ENCODE measurements around the gene TRERF1.
"Not testable (repeated sequence)": the region's sequence is repeated elsewhere in the genome, so short reads cannot be mapped to it uniquely, and the experiment has no call there.

The TRERF1 gene, protein sequence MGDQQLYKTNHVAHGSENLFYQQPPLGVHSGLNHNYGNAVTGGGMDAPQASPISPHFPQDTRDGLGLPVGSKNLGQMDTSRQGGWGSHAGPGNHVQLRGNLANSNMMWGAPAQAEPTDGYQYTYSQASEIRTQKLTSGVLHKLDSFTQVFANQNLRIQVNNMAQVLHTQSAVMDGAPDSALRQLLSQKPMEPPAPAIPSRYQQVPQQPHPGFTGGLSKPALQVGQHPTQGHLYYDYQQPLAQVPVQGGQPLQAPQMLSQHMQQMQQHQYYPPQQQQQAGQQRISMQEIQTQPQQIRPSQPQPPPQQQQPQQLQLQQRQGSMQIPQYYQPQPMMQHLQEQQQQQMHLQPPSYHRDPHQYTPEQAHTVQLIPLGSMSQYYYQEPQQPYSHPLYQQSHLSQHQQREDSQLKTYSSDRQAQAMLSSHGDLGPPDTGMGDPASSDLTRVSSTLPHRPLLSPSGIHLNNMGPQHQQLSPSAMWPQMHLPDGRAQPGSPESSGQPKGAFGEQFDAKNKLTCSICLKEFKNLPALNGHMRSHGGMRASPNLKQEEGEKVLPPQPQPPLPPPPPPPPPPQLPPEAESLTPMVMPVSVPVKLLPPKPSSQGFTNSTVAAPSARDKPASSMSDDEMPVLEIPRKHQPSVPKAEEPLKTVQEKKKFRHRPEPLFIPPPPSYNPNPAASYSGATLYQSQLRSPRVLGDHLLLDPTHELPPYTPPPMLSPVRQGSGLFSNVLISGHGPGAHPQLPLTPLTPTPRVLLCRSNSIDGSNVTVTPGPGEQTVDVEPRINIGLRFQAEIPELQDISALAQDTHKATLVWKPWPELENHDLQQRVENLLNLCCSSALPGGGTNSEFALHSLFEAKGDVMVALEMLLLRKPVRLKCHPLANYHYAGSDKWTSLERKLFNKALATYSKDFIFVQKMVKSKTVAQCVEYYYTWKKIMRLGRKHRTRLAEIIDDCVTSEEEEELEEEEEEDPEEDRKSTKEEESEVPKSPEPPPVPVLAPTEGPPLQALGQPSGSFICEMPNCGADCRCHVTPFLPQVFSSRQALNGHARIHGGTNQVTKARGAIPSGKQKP (N-terminal part only)

DNA sequence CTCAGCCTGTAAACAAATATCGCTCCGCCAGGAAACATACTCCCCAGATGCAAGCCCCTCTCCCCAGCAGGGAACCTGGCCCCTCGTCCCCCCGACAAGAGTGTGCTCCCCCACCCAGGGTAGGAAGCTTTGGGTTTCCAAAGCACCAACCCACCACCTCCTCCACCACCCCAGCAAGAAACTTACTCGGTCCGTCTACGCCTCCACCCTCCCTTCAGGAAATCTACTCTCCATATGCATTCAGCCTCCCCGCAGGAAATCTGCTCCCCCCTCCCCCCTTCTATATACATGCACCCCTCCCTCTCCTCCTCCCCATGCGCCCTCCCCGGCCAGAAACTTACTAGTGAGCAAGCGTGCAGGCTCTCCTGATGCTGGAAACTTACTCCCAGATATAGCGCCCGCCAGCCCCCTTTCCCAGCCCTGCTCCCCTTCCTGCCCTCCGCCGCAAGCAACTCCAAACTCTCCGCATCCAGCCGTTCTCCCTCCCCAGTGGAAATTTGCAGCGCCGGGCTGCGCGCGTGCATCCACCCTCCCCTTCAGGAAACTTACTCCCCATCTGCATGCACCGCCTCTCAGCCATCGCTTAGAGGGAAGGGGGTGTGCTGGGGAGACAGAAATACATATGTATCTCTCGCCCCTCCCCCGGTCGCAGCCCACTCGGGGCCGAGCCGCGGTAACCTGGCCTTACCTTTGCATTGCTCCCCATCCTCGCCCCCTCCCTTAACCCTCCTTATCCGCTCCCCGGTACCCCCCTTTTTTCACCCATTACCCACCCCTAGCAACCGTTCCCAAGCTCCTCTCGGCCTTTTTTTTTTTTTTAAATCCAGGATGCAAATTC, at the start of gene TRERF1:
Gene TRERF1, minus strand, starts transcription at position 594 of the 838 bp plus-strand sequence. CDS start 182,336 bp downstream, outside the sequence.
- DNase-seq (ENCODE audit: low read depth, low spot score) = no peak

DNA sequence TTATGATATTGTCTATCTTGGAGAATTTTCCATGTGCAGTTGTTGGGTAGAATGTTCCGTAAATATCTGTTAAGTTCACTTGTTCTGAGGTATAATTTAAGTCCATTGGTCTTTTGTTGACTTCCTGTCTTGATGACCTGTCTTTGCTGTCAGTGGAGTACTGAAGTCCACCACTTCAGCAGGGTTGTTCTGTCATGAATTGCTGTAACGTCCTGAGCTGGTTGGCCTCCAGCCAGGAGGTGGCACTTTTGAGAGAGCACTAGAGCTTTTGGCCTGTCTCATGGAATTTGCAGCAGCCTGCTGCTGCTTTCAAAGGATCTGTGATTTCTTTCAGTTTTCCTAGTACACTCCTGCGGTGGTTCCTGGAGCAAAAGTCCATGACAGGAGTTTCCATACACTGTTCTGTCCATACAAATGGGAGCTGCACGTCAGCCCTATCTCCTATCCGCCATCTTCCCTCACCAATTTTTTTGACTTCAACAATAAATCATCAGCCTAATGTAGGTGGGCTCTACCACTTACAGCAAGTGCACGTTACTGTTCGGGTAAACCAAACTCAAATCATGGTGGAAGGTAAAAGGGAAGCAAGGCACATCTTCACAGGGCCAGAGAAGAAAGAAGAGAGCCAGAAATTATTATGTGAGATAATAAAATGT, 46.9 kb upstream of the TRERF1 start:
- peak; percentile 25 for DNase-seq (ENCODE audit: low read depth, low spot score)

DNA sequence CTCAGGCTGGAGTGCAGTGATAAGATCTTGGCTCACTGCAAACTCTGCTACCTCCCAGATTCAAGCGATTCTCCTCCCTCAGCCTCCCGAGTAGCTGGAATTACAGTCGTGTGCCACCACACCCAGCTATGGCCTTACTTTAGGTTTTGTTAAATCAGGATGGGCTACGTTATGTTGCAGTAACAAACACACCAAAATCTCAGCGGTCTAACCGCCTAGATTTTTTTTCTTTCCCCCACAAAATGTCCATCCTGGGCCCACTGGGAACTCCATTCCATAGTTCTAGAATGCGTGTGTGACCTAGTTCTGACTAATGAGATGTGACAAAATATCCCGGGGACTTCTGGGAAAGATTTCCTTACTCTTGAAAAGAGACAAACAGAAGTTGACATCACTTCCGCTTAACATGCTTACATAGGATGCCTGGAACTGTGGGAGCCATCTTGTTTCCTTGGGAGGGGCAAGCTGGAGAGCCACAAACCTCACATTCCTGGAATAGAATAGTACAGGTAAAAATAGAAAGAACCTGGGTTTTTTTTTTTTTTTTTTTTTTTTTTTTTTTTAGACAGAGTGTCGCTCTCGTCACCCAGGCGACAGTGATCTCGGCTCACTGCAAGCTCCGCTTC, 42.3 kb upstream of the TRERF1 start:
- no peak for DNase-seq (ENCODE audit: low read depth, low spot score)

DNA sequence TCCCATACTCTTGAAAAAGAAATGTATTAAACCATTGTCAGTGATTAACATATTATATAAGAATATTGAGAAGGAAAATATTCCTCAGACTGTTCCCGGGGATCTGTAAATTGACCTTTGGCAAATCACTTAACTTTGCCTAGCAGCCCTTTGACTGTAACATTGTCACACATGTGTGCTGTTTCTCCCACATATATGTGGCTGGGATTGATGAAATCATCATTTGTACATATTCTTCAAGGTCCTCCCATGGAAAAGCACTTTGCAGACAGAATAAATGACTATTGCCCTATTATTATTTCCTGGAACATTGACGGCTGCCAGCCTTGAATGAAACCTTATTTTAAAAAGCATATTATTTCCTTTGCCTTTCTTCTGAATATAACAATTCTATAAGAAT, 36.4 kb upstream of the TRERF1 start:
- DNase-seq (ENCODE audit: low read depth, low spot score) = no peak

DNA sequence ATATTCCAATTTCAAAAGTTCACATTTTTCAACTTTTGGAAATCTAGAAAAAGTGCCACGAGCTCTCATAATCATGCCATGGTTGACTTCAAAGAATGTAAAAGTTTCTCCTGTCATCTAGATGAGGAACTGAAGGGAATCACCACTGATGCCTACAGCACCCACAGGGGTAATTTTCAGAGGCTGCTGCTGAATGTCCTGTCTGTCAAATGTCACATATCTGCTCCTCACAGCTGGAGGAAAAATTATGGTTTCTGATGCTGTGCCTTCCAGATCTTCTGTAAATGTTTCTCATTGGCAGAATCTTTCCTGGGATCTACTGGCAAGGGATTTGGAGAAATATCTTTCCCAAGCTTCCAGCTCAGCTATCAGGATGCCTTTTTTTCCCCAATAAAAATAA, 32.5 kb upstream of the TRERF1 start:
- DNase-seq (ENCODE audit: low read depth, low spot score) = no peak

DNA sequence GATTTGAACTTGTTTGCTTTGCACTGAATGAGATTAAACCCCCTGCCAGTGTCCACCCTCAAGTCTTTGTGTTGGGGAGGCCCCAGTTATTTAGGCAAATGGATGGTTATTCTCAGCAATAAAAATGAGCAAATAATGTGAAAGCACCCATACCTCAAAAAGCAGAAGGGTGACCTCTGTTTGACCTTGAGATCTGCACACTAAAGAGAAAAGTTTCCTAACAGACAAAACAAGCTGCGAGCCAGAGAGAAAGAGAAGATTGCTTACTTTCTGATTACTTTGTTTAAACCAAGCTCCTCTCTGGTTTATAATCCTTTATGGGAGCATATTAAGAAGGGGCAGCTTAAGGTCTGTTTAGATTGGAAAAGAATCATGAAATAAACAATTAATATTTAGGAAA, 30.4 kb upstream of the TRERF1 start:
- no peak for DNase-seq (ENCODE audit: low read depth, low spot score)

DNA sequence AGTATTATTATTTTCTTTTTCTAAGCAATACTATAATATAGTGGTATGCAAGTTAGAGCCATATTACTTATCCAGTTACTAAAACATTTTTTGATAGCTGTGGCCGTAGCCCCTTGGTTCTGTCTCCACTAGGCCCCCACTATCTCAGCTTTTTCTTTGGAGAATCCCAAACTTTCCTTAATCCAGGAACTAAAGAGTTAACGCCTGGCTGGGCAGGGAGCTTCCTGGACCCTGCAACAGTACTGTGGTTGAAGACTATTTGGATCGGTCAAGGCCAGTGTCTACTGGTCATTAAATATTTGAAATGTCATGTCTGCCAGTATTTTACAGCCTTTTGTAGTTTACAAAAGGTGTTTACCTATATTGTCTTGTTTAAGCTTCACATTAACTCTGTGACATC, 20.0 kb upstream of the TRERF1 start:
- DNase-seq (ENCODE audit: low read depth, low spot score) = no peak

DNA sequence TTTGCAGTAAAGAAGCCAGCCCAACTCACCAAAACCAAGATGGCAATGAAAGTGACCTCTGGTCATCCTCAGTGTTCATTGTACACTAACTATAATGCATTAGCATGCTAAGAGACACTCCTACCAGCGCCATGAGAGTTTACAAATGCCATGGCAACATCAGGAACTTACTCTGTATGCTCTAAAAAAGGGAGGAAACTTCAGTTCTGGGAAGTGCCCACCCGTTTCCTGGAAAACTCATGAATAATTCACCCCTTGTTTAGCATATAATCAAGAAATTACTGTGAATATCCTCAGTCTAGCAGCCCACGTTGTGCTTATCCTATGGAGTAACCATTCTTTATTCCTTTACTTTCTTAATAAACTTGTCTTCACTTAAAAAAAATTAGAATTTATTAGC, 19.4 kb upstream of the TRERF1 start:
- DNase-seq (ENCODE audit: low read depth, low spot score) = no peak

DNA sequence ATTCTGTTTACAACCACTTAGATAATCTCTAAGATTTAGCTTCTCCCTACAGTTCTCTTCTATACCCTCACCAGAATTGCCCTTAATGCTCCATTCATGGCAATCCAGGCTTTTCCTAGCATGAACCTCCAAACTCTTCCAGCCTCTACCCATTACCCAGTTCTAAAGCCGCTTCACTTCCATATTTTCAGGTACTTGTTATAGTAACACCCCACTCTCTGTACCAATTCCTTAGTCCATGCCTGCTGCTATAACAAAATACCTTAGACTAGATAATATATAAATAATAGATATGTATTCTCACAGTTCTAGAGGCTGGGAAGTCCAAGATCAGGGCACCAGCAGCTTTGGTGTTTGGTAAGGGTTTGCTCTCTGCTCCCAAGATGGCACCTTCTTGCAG, 16.5 kb upstream of the TRERF1 start:
- DNase-seq (ENCODE audit: low read depth, low spot score) = no peak

DNA sequence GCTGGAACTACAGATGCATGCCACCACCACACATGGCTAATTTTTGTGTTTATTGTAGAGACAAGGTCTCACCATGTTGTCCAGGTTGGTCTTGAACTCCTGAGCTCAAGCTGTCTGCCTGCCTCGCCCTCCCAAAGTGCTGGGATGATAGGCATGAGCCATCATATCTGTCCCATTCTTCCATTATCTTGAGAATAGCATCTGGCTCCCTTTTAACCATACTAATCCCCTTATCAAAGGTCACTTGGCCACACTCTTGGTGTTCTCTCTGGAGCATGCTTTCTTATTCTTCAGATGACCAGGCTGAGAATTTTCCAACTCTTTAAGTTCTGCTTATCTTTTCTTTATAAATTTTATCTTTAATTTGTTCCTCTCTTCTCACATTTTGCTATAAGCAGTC, 15.9 kb upstream of the TRERF1 start:
- no peak for DNase-seq (ENCODE audit: low read depth, low spot score)

DNA sequence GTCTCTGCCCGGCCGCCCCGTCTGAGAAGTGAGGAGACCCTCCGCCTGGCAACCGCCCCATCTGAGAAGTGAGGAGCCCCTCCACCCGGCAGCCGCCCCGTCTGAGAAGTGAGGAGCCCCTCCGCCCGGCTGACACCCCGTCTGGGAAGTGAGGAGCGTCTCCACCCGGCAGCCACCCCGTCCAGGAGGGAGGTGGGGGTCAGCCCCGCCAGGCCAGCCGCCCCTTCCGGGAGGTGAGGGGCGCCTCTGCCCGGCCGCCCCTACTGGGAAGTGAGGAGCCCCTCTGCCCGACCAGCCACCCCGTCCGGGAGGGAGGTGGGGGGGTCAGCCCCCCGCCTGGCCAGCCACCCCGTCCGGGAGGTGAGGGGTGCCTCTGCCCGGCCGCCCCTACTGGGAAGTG, 14.7 kb upstream of the TRERF1 start:
- not testable (repeated sequence) for DNase-seq (ENCODE audit: low read depth, low spot score)

DNA sequence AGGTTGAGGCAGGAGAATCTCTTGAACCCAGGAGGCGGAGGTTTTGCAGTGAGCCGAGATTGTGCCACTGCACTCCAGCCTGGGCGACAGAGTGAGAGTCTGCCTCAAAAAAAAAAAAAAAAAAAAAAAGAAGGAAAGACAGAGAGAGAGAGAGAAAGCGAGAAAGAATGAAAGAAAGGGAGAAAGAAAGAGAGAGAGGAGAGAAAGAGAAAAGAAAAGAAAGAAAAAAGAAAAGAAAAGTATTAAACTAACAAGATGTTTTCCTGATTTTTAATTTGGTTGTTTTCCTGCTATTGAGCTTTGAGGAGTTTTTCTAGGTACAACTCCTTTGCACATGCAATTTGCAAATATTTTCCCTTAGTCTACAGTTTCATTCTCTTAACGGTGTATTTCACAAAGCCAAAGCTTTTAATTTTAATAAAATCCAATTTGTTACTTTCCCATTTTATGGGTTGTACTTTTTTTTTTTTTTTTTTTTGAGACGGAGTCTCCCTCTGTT, 10.8 kb upstream of the TRERF1 start:
- no peak for DNase-seq (ENCODE audit: low read depth, low spot score)

DNA sequence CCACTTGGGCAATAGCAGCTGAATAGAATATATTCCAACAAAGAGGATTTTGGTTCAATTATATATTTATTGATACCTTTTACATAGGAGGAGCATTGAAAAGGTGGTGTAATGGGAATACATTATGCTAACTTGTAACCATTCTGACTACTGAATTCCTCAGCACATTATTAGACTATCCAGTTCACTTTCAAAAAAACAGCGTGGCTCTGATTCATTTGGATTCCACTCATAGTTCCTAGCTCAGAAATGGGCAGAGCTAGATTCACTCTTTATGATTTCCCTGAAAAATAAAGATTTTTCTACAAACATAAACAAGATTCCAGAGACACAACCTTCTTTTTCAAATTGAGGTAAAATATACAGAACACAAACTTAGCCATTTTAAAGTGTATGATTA, 9.2 kb upstream of the TRERF1 start:
- DNase-seq (ENCODE audit: low read depth, low spot score) = no peak

DNA sequence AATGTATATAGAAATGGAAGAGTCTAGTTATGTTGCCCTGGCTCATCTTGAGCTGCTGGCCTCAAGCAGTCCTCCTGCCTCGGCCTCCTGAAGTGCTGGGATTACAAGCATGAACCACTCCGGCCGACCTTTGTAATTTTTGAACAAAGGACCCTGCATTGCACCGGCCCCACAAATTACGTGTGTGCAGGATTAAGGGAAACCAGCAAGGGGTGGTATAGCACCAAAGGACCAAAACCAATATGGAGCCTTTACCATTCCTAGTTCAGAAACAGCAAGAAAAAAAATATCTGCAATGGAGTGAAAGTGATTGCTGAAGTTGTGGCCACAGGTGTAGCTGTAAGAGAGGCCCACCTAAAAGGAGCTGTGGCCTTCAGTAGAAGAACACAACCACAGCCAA, 8.2 kb upstream of the TRERF1 start:
- DNase-seq (ENCODE audit: low read depth, low spot score) = no peak

DNA sequence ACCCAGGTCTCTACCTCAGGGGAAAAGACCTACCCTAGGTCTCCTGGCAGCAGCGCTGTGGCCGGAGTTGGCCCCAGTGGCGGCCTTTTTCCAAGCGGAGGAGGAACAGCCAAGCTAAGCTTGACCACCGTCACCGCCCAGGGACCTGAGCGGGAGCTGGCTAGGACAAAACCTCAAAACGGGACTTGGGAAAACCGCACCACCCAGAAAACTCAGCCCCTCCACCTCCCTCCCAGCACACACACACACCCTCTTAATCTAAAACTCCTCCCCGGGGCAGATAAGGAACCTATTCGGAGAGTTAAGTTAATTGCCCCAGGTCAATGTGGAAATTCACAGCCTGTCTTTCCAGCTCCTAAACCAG, 2.7 kb upstream of the TRERF1 start:
- DNase-seq (ENCODE audit: low read depth, low spot score) = no peak

DNA sequence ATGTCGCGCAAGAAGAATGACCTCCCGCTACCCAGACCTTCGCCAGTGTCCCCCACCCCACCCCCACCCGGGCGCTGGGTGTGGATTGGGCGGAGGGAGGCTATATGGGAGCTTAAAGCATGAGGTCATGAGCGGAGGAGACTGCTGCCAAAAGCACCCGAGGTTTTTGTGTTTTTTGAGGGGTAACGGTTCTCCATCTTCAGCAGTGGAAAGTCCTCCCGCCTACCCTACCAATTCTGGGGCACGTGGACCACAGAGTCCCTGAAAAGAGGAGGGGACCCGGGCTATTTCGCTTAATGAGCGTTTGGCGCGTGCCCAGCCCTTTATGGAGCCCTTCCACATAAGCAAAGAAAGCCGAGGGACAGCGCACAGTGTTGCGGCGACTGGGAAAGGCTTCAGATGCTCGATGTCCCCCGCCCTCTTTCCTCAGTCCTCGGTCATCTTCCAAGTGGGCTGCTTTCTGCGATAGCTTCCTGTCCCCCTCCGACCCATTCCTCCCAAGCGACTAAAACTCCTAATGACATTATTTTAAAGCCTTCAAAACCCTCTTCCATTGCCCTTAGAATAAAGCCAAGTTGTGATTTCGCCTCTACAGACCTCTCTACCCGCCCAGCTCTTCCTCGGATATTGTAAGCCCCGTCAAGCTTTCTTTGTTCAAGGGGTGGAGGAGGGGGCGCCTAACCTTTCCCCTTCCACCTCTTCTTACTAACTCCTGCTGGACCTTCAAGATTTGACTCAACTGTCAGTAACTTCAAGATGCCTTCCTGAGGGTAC, 2.1 kb upstream of the TRERF1 start:
- DNase-seq (ENCODE audit: low read depth, low spot score) = no peak

DNA sequence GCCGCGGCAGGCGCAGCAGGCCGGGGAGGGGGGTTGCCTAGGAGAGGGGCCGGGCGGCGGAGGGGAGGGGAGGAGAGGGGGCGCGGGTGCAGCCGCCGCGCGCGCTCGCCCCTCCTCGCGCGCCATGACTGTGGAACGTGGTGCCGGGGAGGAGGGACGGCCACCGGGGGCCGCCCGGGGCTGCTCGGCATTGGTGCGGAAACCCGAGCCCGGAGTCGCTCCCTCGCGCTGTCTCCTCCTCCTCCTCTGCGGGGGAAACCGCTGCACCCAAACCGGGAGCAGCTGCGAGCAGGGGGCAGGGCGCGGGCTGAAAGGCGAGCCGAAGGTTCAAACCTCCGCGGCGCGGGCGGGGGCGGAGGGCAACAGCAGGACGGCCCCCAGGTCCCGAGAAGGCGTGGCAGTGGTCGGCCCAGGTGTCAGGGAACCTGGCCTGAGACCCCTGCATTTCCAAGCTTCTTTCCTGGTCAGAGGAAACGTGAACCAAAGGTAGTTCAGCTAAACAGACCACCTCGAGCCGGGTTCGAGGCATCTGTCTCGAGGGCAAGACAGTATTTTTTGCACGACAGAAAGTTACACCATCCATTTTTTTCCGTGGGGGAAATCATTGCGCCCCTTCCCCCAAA, 1.4 kb upstream of the TRERF1 start:
- DNase-seq (ENCODE audit: low read depth, low spot score) = no peak

DNA sequence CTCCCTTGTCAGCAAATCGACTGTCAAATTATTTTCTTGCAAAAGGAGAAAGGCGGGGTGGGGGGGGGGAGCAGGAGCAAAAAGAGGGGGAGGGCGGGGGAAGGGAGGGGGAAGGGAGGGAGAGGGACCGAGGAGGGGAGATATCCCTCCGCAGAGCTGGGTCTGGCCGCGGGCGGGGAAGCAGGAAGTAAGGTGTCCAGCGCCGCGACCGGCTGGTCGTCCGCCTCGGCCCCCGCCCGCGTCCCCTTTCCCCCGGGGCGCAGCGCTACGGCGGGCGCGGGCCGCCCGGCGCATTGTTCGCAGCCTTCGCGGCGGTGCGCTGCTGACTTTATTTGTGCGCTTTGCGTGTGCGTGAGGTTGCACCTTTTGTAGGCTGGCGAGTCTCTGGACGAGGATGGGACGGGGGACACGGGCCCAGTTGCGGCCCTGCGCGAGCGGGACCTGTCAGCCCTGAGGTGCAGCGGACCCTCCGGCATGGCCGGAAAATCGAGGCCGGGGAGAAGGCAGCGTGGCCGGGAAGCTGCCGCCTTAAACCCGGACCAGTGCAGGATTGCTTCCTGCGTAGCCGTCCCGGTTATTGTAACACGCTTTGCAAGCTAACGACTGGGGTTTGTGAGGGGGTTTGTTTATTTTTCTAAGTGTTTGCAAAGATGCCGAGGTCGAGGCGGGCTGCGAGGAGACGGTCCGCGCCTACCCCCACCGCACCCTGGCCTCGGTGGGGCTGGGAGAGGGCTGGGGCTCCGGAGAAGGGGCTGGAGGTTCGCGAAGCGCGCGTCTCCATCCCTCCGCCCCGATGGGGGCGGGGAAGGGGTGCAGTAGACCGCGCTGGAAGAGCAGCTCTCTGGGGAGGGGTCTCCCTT, 675 bp upstream of the TRERF1 start:
- no peak for DNase-seq (ENCODE audit: low read depth, low spot score)

Measured in iPS DF 19.7 (cell line).